HG02852 (cell line): Measurements from ENCODE around the gene PTPRN2.
"Not testable (repeated sequence)": the region's sequence is repeated elsewhere in the genome, so short reads cannot be mapped to it uniquely, and the experiment has no call there.

Experiments
- ATAC-seq: cut with Tn5 transposase; IDR thresholded peaks from one replicate; pipeline ENCODE4 v1.9.1; 2021; ENCODE audit warnings: mild to moderate bottlenecking, moderate library complexity; ENCODE audit not compliant: unreplicated experiment

Gene PTPRN2

DNA sequence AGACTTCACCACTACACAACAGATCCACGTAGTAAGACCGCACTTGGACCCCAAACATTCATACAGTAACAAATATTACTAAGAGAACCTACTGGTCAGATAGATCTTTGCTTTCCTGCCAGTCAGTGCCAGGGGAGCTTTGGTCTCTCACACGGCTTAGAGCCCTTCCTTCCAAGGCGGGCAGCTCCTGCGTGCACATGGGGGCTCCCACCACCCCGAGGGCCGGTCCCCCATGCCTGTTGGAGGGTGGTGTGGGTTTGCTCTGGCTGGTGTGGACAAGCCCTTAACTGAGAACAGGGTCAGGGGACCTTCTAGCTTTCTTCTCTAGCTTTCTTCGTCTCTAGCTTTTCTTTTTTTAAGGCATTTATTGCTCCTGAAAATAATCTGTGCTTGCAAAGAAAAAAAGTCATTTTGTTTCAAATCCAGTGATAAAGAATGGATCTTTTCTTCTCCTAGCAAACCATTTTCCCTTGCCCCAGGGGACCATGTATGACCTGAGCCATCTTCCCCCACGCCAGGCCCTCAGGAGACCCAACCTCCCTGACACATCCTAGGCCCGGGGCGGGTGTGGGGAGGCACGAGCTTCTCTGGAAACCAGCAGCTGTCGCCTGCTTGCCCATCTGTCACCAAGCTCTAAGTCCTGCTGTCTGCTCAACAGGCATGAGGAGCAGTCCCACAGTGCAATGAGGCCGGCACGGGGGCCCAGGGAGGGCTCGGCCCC lies 591.1 kb downstream of the PTPRN2 start:
- ATAC-seq, result no peak

- ATAC-seq, result no peak
Measured at GRCh38 chr7:157995815-157996214, 591.8 kb downstream of the PTPRN2 start.

- ATAC-seq, result no peak
Measured at GRCh38 chr7:157994319-157994718, 593.3 kb downstream of the PTPRN2 start.

- no peak for ATAC-seq
Measured at GRCh38 chr7:157993406-157994105, 594.1 kb downstream of the PTPRN2 start.

- ATAC-seq, result no peak
Measured at GRCh38 chr7:157992511-157993160, 595.0 kb downstream of the PTPRN2 start.

GRCh38 chr7:157991761-157992160 lies 595.9 kb downstream of the PTPRN2 start:
- no peak for ATAC-seq

DNA sequence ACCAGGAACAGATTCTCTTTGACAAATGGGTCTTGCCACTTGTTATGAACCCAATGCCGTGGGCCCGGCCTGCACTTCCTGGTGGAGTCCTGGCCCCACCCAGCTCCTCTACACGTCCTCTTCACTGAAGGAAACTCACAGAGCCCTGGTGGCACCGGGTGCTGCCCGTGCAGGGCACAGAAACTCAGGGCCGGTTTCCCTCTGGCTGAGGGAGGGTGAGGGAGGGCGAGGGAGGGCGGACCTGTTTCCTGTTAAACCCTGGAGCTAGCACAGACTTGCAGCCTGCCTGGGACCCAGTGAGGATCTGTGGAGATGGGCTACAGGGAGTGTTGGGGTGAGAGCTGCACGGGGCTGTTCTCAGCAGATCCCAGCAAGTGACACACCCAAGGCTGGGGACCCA lies 596.3 kb downstream of the PTPRN2 start:
- ATAC-seq, result no peak

GRCh38 chr7:157990881-157991250 lies 596.8 kb downstream of the PTPRN2 start:
- no peak for ATAC-seq

- ATAC-seq, result no peak
Measured at GRCh38 chr7:157990226-157990880, 597.3 kb downstream of the PTPRN2 start.

- ATAC-seq, result no peak
Measured at GRCh38 chr7:157989589-157989988, 598.0 kb downstream of the PTPRN2 start.

DNA sequence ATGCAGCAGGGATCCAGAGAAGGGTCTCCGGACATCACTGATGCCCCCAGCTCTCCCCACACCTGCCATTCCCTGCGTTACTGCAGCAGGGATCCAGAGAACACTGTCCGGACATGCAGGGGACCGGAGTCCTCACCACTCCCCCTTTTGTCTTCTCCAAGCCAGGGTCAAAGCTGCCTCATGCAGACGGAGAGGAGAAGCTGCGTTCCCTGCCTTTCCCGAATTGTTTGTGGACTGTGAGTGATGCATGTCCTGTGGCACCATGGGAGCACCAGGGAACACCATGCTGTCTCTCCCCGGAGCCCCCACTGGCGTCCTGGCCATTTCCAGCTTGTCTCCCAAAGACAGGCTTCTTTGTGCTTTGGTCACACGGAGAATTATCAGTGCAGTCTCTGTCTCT lies 599.7 kb downstream of the PTPRN2 start:
- no peak for ATAC-seq

- no peak for ATAC-seq
Measured at GRCh38 chr7:157986051-157986450, 601.6 kb downstream of the PTPRN2 start.

DNA sequence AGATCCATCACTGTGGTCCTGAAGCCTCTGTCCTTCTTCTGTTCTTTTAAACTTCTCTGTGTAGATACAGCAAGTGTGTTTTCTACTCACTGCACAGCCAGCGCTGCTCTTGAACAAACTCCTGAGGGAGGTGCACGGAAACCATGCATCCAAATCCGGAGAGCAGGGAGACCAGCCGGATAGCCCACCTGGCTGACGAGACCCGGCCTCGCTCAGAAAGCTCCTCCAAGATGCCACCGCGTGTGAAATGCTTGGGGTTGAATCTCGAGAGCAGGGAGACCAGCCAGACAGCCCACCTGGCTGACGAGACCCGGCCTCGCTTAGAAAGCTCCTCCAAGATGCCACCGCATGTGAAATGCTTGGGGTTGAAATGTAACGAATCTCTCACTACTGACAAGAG lies 602.0 kb downstream of the PTPRN2 start:
- ATAC-seq, result no peak

DNA sequence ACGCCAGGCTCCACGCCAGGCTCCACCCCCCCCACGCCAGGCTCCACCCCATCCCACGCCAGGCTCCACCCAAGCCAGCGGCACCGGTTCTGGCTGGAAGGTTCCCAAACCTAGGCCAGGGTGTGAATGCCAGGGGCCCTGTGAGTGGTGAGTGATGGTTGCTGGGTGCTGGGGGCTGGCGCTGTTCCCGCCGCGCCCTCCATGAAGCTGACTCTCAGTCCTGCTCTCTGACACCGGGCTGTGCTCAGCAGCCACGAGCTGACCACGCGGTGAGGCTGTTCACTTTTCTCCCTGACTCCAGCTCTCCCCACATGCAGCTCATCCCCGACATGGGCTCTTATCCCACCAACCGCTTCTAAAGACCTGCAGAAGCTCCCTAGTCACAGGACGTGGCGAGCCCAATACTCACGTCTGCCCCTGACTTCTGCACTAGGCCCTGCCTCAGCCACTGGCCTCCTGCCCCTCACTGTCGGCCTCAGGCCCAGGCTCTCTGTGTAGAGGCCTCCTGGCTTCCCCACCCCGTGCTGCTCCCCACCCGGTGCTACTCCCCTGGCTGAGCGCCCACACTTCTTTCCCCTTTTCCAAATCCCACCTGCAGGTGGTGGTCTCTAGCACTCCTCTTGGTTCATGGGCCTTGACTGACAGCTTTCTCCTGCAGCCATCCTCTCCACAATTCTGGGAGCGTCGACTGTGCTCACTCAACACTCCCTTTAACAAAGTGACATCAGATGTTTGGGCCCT lies 603.0 kb downstream of the PTPRN2 start:
- ATAC-seq, result no peak

DNA sequence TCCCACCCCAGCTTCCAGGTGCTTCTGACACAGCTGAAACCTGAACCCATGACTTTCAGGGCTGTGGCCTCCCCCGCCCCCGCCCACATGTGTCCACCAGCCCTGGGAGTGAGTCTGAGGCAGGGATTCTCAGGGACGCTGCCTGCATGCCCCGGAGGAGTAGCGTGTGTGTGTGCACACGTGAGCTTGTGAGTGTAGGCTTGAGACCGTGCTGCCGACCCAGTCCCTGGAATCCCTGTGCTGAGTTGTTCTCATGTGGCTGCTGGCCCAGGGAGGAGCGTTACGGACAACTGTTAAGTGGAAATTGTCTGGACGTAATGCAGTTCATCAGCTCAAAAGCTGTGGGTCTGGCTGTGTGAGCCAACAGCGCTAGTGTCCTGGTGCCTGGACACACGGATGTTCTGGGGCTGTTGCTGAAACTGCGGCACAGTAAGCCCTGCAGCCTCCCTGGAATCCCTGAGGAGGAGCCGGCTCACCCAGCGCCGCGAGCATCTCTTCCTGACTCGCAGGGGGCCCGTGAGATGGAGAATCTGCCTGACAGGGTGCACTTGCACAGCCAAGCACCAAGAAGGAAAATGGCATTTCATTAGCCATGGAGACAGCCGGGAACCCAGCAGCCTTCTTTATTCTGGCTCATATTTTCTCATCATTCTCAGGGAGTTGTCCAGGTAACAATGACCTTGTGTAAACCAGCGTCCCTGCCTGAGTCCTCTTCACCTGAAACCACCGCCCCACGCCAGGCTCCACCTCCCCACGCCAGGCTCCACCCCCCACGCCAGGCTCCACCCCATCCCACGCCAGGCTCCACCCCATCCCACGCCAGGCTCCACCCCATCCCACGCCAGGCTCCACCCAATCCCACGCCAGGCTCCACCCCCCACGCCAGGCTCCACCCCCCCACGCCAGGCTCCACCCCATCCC lies 603.9 kb downstream of the PTPRN2 start:
- ATAC-seq, result no peak

GRCh38 chr7:157981778-157982177 lies 605.8 kb downstream of the PTPRN2 start:
- ATAC-seq, result no peak

DNA sequence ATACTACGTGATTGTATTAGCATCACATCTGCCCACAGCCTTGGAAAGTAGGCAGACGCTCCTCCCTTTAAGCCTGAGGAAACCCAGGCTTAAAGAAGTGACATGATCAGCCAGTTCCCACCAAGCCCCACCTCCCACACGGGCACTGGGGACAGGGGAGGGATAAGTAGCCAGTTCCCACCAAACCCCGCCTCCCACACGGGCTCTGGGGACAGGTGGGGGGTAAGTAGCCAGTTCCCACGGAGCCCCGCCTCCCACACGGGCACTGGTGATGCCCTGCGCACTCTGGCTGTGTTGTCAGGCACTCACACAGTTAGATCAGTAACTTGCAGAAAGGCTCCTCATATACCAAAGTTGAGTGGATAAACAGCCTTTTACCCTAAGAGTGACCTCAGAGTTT lies 606.8 kb downstream of the PTPRN2 start:
- ATAC-seq, result no peak

GRCh38 chr7:157980341-157980731 lies 607.3 kb downstream of the PTPRN2 start:
- not testable (repeated sequence) for ATAC-seq

GRCh38 chr7:157979636-157980340 lies 607.8 kb downstream of the PTPRN2 start:
- no peak for ATAC-seq
